SK-N-SH (cell line): Measurements from ENCODE around the gene ZNF544. TPM values are rescaled to one million over a fixed set of nuclear protein-coding genes. Genes with fewer than 3 reads are reported as not detected.

Experiments
- CTCF ChIA-PET: fragments of 300-600, 350-600 bp; formaldehyde crosslinking; extraction: SDS; loops from one replicate; lab custom pipeline; 2021; lab: Yijun Ruan, JAX
- POLR2A ChIA-PET: fragments of 350-600 bp; sonication (Branson Sonifier 250); formaldehyde crosslinking; extraction: SDS; loops from one replicate; lab custom pipeline; 2020; ENCODE audit warnings: antibody characterized with exemption, inconsistent platforms; lab: Yijun Ruan, JAX
- DNase-seq: peaks from one replicate; pipeline ENCODE4 v3.0.0; 2012
- H2AFZ ChIP-seq: fragments of 200-600 bp; sonication (generic); 2 replicates; pipeline ENCODE4 v1.8.1; 2016; ENCODE audit warnings: antibody characterized with exemption, mild to moderate bottlenecking, low read depth
- H3F3A ChIP-seq: fragments of 200-600 bp; sonication (generic); replicated peaks from 2 replicates; pipeline ENCODE3; 2016; ENCODE audit warnings: antibody characterized with exemption, mild to moderate bottlenecking; ENCODE audit not compliant: insufficient read depth
- H3K27ac ChIP-seq, 2 experiments: fragments of 200-500 bp in 1 of 2; fragments of 200-600 bp in 1 of 2; sonication (Bioruptor generic) in 1 of 2; sonication (generic), shearing (Covaris generic) in 1 of 2; 2 replicates each; pipeline versions ENCODE4 v1.5.1 to v1.6.1; 2014 to 2016; ENCODE audit warnings: low read depth in 2 of 2, inconsistent platforms in 1 of 2, low read length in 1 of 2, mild to moderate bottlenecking in 1 of 2, mixed read lengths in 1 of 2
- H3K27me3 ChIP-seq: fragments of 200-600 bp; sonication (generic), shearing (Covaris generic); 2 replicates; pipeline ENCODE4 v1.6.1; 2016; ENCODE audit warnings: mixed run types; ENCODE audit not compliant: insufficient read depth
- H3K36me3 ChIP-seq, 2 experiments: fragments of 200-500 bp in 1 of 2; fragments of 200-600 bp in 1 of 2; sonication (Bioruptor generic) in 1 of 2; sonication (generic) in 1 of 2; replicated peaks in 1 of 2; 2 replicates each; pipeline versions ENCODE3 to v1.5.1; 2014 to 2016; ENCODE audit warnings: low read length in 1 of 2, mild to moderate bottlenecking in 1 of 2; ENCODE audit not compliant: insufficient read depth in 2 of 2, control insufficient read depth in 1 of 2
- H3K4me1 ChIP-seq, 2 experiments: fragments of 200-500 bp in 1 of 2; fragments of 200-600 bp in 1 of 2; sonication (Bioruptor generic) in 1 of 2; sonication (generic), shearing (Covaris generic) in 1 of 2; 2 replicates each; pipeline versions ENCODE4 v1.5.1 to v1.6.1; 2014 to 2016; ENCODE audit warnings: low read depth in 1 of 2, low read length in 1 of 2, mixed run types in 1 of 2; ENCODE audit not compliant: insufficient read depth in 2 of 2, control insufficient read depth in 1 of 2
- H3K4me2 ChIP-seq: fragments of 200-600 bp; sonication (generic), shearing (Covaris generic); 2 replicates; pipeline ENCODE4 v1.6.1; 2017; ENCODE audit warnings: mixed run types
- H3K4me3 ChIP-seq, 2 experiments: fragments of 200-500 bp in 1 of 2; fragments of 200-600 bp in 1 of 2; sonication (Bioruptor generic) in 1 of 2; sonication (generic), shearing (Covaris generic) in 1 of 2; 2 replicates each; pipeline versions ENCODE4 v1.5.1 to v1.8.1; 2014 to 2016; ENCODE audit warnings: low read depth in 2 of 2, inconsistent platforms in 1 of 2, low read length in 1 of 2, mild to moderate bottlenecking in 1 of 2, mixed read lengths in 1 of 2, moderate library complexity in 1 of 2
- H3K79me2 ChIP-seq: fragments of 200-600 bp; sonication (generic); 2 replicates; pipeline ENCODE4 v1.8.1; 2017; ENCODE audit warnings: mild to moderate bottlenecking; ENCODE audit not compliant: insufficient read depth
- H3K9ac ChIP-seq: fragments of 200-600 bp; sonication (generic); 2 replicates; pipeline ENCODE4 v1.6.1; 2017; ENCODE audit warnings: mixed run types
- H3K9me2 ChIP-seq: fragments of 200-600 bp; sonication (generic); 2 replicates; pipeline ENCODE4 v1.6.1; 2017; ENCODE audit warnings: mixed run types
- H3K9me3 ChIP-seq: fragments of 200-600 bp; sonication (generic); 2 replicates; pipeline ENCODE4 v1.6.1; 2017; ENCODE audit warnings: mixed run types, mild to moderate bottlenecking, moderate library complexity
- H4K20me1 ChIP-seq: fragments of 200-600 bp; sonication (generic); 2 replicates; pipeline ENCODE4 v1.6.1; 2017; ENCODE audit warnings: mild to moderate bottlenecking, mixed run types; ENCODE audit not compliant: insufficient read depth
- CHD2 ChIP-seq: fragments of 150-350 bp; IDR thresholded peaks from 2 replicates; pipeline ENCODE4 v1.6.1; 2018; ENCODE audit warnings: low read length; ENCODE audit not compliant: partially characterized antibody
- ELF1 ChIP-seq: IDR thresholded peaks from 2 replicates; pipeline ENCODE4 v1.4.0; 2012
- EZH2phosphoT487 ChIP-seq: fragments of 200-600 bp; sonication (generic); IDR thresholded peaks from 2 replicates; pipeline ENCODE4 v1.6.1; 2017; ENCODE audit warnings: low read depth, mixed run types, mild to moderate bottlenecking, antibody characterized with exemption, moderate library complexity, borderline replicate concordance
- FOXJ3 ChIP-seq: sonication (generic); formaldehyde crosslinking; IDR thresholded peaks from 2 replicates; pipeline ENCODE4 v1.5.1; 2020; ENCODE audit warnings: mild to moderate bottlenecking, missing genetic modification reagents
- GATA2 ChIP-seq: sonication (generic); formaldehyde crosslinking; IDR thresholded peaks from 2 replicates; pipeline ENCODE4 v1.5.0; 2020; ENCODE audit warnings: mild to moderate bottlenecking, missing genetic modification reagents
- IRF3 ChIP-seq: fragments of 150-350 bp; IDR thresholded peaks from 2 replicates; pipeline ENCODE4 v1.6.1; 2016; ENCODE audit warnings: mild to moderate bottlenecking, low read depth, low read length
- NRF1 ChIP-seq: IDR thresholded peaks from 2 replicates; pipeline ENCODE4 v1.6.1; 2012; ENCODE audit warnings: low read depth, mild to moderate bottlenecking, low read length
- PBX3 ChIP-seq: IDR thresholded peaks from 2 replicates; pipeline ENCODE4; 2012
- POLR2AphosphoS5 ChIP-seq: IDR thresholded peaks from 2 replicates; pipeline ENCODE4 v1.6.1; 2012; ENCODE audit warnings: low read depth, low read length
- RAD21 ChIP-seq: IDR thresholded peaks from 2 replicates; pipeline ENCODE4 v1.6.1; 2012; ENCODE audit warnings: mild to moderate bottlenecking, low read length
- RCOR1 ChIP-seq: fragments of 150-350 bp; IDR thresholded peaks from 2 replicates; pipeline ENCODE4 v1.6.1; 2017; ENCODE audit warnings: antibody characterized with exemption, low read length
- REST ChIP-seq: IDR thresholded peaks from 2 replicates; pipeline ENCODE4 v1.6.1; 2012; ENCODE audit warnings: mild to moderate bottlenecking, low read depth, low read length, moderate library complexity
- RXRA ChIP-seq: IDR thresholded peaks from 2 replicates; pipeline ENCODE4 v1.4.0; 2012; ENCODE audit warnings: low read depth, mild to moderate bottlenecking, borderline replicate concordance
- SMC3 ChIP-seq: IDR thresholded peaks from 2 replicates; pipeline ENCODE4 v1.6.1; 2012; ENCODE audit warnings: low read depth, low read length, improper control_type of control experiment
- TAF1 ChIP-seq: IDR thresholded peaks from 2 replicates; pipeline ENCODE4 v1.6.1; 2012; ENCODE audit warnings: low read depth, mild to moderate bottlenecking, low read length, moderate library complexity, borderline replicate concordance
- TEAD4 ChIP-seq: IDR thresholded peaks from 2 replicates; pipeline ENCODE4 v1.4.0; 2012; ENCODE audit warnings: mild to moderate bottlenecking, borderline replicate concordance; ENCODE audit not compliant: insufficient read depth
- USF1 ChIP-seq: IDR thresholded peaks from 2 replicates; pipeline ENCODE4 v1.4.0; 2012; ENCODE audit warnings: low read depth, borderline replicate concordance
- ZBTB33 ChIP-seq: IDR thresholded peaks from 2 replicates; pipeline ENCODE4 v1.4.0; 2012; ENCODE audit warnings: low read depth, borderline replicate concordance
- WGBS: methylation state at CpG from one replicate; pipeline ENCODE4 v1.1.6; 2017; ENCODE audit warnings: low lambda C conversion rate; 5-methylcytosine and 5-hydroxymethylcytosine counted together
- polyA plus RNA-seq, 3 experiments: library from polyadenylated mRNA; depleted of rRNA; stranded (reverse); fragments of >200 nt; gene quantifications; 2 replicates each; pipeline ENCODE4 v1.2.3, GENCODE V29; 2012

ZNF544 gene
- polyA plus RNA-seq, 1 of the 3 experiments (the other 2 are of a cell fraction): 0.89 TPM

GRCh38 chr19:58279925-58280316 is 51.2 kb downstream of the ZNF544 start:
- no peaks in the 10 kb centered on the region for H3K9me2 ChIP-seq
- no peak overlapping the region for H2AFZ ChIP-seq
- H3K27me3 ChIP-seq: no peaks in the 10 kb centered on the region
- peaks cover 69% of the 10 kb centered on the region for H3K79me2 ChIP-seq
- peak overlapping the region in 1 of 2 experiments; percentile 93; a peak in 2 of 4 replicates for H3K27ac ChIP-seq
- H4K20me1 ChIP-seq: no peaks in the 10 kb centered on the region
- peak overlapping the region; percentile 90 for H3K4me2 ChIP-seq
- ChIA-PET CTCF (no interaction called here), POLR2A (interaction anchor here (0.6 to 2.0 kb wide), 3 partner anchors 8 to 47 kb away, joined by 3 to 8 read pairs (median 3); partner anchors contain the start of gene ZSCAN22)
- H3K4me1 ChIP-seq: peaks cover 5 to 7% of the 10 kb centered on the region in 2 experiments; a peak in 1 of 4 replicates
- H3K9me3 ChIP-seq: peaks cover 8% of the 10 kb centered on the region; the same call in 1 of the 2 replicates
- WGBS: 94% methylated on average over 4 of the region's 4 CpGs
- peaks cover 3 to 34% of the 10 kb centered on the region in 2 experiments for H3K36me3 ChIP-seq
- no peak for DNase-seq
- H3K9ac ChIP-seq: no peak overlapping the region
- peak overlapping the region; percentile 81 to 83 for H3K4me3 ChIP-seq
- peaks cover 9% of the 10 kb centered on the region for H3F3A ChIP-seq
- TF ChIP-seq TAF1: no peak
- no peak for TF ChIP-seq REST
- TF ChIP-seq EZH2phosphoT487: no peak
- no peak for TF ChIP-seq GATA2 (CRISPR knock-in tag)
- no peak for TF ChIP-seq CHD2
- TF ChIP-seq PBX3: no peak
- no peak for TF ChIP-seq RXRA
- TF ChIP-seq TEAD4: no peak
- no peak for TF ChIP-seq ELF1
- no peak for TF ChIP-seq SMC3
- no peak for TF ChIP-seq USF1
- TF ChIP-seq RAD21: no peak
- TF ChIP-seq RCOR1: no peak
- TF ChIP-seq ZBTB33: no peak
- no peak for TF ChIP-seq NRF1
- no peak for TF ChIP-seq POLR2AphosphoS5
- no peak for TF ChIP-seq FOXJ3 (CRISPR knock-in tag)
- no peak for TF ChIP-seq IRF3
